Gastroesophageal sphincter (tissue), 3 donors: ENCODE results near the gene NFASC.

Experiments used
- CTCF ChIP-seq, 4 experiments: fragments of 200-600 bp in 2 of 4; fragments of 450-650 bp in 2 of 4; sonication (generic) in 1 of 4; IDR thresholded peaks; one replicate each; pipeline ENCODE4 v1.5.1; 2017 to 2019; ENCODE audit warnings: antibody characterized with exemption in 4 of 4, mild to moderate bottlenecking in 2 of 4, moderate library complexity in 2 of 4
- EP300 ChIP-seq: sonication (generic); formaldehyde crosslinking; IDR thresholded peaks from one replicate; pipeline ENCODE4 v1.6.1; 2017; ENCODE audit warnings: antibody characterized with exemption, mild to moderate bottlenecking
- POLR2A ChIP-seq, 2 donors: fragments of 450-650 bp; IDR thresholded peaks; one replicate each; pipeline ENCODE4 v1.6.1; 2017; ENCODE audit warnings: antibody characterized with exemption in 2 of 2, mild to moderate bottlenecking in 2 of 2, moderate library complexity in 1 of 2

GRCh38 chr1:205024679-205025078 lies 154.0 kb downstream of the NFASC start:
- TF ChIP-seq CTCF (IDR thresholded peaks at IDR 0.05), result no peak
- no peak for TF ChIP-seq EP300
- TF ChIP-seq POLR2A (IDR thresholded peaks at IDR 0.05), result no peak
